ENCODE measurements around the gene SDK1. TPM values are rescaled to one million over a fixed set of nuclear protein-coding genes. Genes with fewer than 3 reads are reported as not detected.

Gene SDK1
- polyA plus RNA-seq, 4 donors: 0.27 to 5.0 (median 2.1) TPM; not detected in 1

- H3K27me3 ChIP-seq (ENCODE audit: control insufficient read depth in 3 of 3, insufficient read depth in 3 of 3, low read length in 3 of 3): no peaks in the 10 kb centered on the region
- peaks cover 0 to 6% of the 10 kb centered on the region in 2 donors for H3K9me3 ChIP-seq (ENCODE audit: control insufficient read depth in 2 of 2, insufficient read depth in 1 of 2, low read depth in 1 of 2, low read length in 1 of 2)
- FAIRE-seq (no peak), DNase-seq (no peak)
- 83 to 90% (median 86%) methylated on average over 7 of the region's 7 CpGs for WGBS, 3 donors
- H3K27ac ChIP-seq (ENCODE audit: low read depth in 1 of 3, low read length in 2 of 3): no peak overlapping the region
- no peaks in the 10 kb centered on the region for H3K4me1 ChIP-seq (ENCODE audit: control insufficient read depth in 3 of 3, insufficient read depth in 2 of 3, low read depth in 1 of 3, low read length in 2 of 3)
- H3K4me3 ChIP-seq (ENCODE audit: low read depth in 1 of 3, low read length in 3 of 3): no peak overlapping the region
- peaks cover 0 to 2% (median 0%) of the 10 kb centered on the region in 3 donors for H3K36me3 ChIP-seq (ENCODE audit: control insufficient read depth in 3 of 3, insufficient read depth in 2 of 3, low read depth in 1 of 3, low read length in 3 of 3)
Observed at GRCh38 chr7:4195660-4196059, 894.6 kb downstream of the SDK1 start.

DNA sequence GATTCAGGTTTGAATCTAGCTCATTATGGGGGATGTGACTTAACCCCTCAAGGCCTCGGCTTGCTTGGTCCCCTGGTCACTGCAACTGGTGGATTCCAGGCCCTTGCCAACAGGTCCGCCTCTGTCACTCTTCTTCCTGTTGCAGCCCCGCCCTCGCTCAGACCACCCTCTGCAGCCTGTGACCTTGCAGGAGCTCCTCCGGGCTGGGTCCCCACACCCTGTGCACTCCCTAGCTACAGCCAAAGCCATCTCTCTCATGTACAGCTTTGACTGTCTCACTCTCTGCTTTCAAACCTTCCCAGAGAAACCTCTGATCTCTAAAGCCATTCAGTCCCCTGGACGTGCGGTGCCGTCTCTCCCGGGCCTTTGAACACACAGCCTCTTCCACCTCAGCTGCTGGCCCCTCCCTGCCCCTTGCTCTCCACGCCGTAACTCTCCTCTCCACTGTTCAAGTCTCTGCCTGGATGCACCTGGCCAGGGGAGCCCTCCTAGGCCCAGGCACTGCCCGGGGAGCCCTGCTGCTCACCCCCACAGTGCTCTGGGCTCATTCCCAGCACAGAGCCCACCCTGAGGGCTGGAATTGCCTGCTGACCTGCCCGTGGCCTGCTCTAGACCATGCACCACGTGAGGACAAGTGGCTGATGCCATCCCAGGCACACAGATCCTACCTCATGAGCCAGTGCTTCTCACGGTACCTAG, 895.2 kb downstream of the SDK1 start:
- H3K4me3 ChIP-seq (ENCODE audit: low read depth in 1 of 3, low read length in 3 of 3): no peak overlapping the region
- H3K9me3 ChIP-seq (ENCODE audit: control insufficient read depth in 2 of 2, insufficient read depth in 1 of 2, low read depth in 1 of 2, low read length in 1 of 2): peaks cover 0 to 9% of the 10 kb centered on the region in 2 donors
- no peak for DNase-seq
- no peak overlapping the region for H3K27ac ChIP-seq (ENCODE audit: low read depth in 1 of 3, low read length in 2 of 3)
- FAIRE-seq: no peak
- peaks cover 0 to 2% (median 0%) of the 10 kb centered on the region in 3 donors for H3K36me3 ChIP-seq (ENCODE audit: control insufficient read depth in 3 of 3, insufficient read depth in 2 of 3, low read depth in 1 of 3, low read length in 3 of 3)
- 76 to 83% (median 76%) methylated on average over 15 of the region's 15 CpGs for whole genome bisulfite sequencing, 3 donors
- H3K4me1 ChIP-seq (ENCODE audit: control insufficient read depth in 3 of 3, insufficient read depth in 2 of 3, low read depth in 1 of 3, low read length in 2 of 3): no peaks in the 10 kb centered on the region
- no peaks in the 10 kb centered on the region for H3K27me3 ChIP-seq (ENCODE audit: control insufficient read depth in 3 of 3, insufficient read depth in 3 of 3, low read length in 3 of 3)

- FAIRE-seq: no peak
- no peaks in the 10 kb centered on the region for H3K27me3 ChIP-seq (ENCODE audit: control insufficient read depth in 3 of 3, insufficient read depth in 3 of 3, low read length in 3 of 3)
- WGBS, 3 donors: 50 to 73% (median 58%) methylated on average over 6 of the region's 6 CpGs
- H3K4me1 ChIP-seq (ENCODE audit: control insufficient read depth in 3 of 3, insufficient read depth in 2 of 3, low read depth in 1 of 3, low read length in 2 of 3): no peaks in the 10 kb centered on the region
- peaks cover 0 to 2% (median 0%) of the 10 kb centered on the region in 3 donors for H3K36me3 ChIP-seq (ENCODE audit: control insufficient read depth in 3 of 3, insufficient read depth in 2 of 3, low read depth in 1 of 3, low read length in 3 of 3)
- H3K27ac ChIP-seq (ENCODE audit: low read depth in 1 of 3, low read length in 2 of 3): no peak overlapping the region
- H3K9me3 ChIP-seq (ENCODE audit: control insufficient read depth in 2 of 2, insufficient read depth in 1 of 2, low read depth in 1 of 2, low read length in 1 of 2): peaks cover 0 to 9% of the 10 kb centered on the region in 2 donors
- DNase-seq: peak in 1 of 2 donors; percentile 35
- no peak overlapping the region for H3K4me3 ChIP-seq (ENCODE audit: low read depth in 1 of 3, low read length in 3 of 3)
Observed at GRCh38 chr7:4198301-4198700, 897.2 kb downstream of the SDK1 start.

DNA sequence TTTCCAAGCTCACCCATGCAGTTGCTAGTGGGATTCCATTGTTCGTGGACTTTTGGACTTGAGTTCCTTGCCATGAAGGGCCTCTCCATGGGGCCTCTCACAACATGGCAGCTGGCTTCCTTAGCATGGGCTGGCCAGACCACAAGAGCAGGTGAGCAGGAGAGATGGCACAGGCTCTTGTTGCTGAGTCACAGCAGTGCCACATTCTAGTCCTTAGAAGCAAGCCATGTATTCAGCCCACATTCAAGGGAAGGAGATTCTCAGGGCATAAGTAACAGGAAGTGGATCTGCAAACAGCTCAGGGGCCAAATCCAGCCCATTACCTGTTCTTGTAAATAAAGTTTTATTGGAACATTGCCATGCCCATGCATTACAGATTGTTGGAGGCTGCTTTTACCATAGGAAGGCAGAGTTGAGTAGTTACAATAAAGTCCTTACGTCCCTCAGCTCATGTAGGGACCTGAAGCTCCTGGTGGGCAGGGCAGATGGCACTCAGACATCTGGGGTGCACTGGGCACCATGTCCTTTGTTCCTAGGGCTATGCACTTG, 899.6 kb downstream of the SDK1 start:
- FAIRE-seq (no peak), DNase-seq (no peak)
- peaks cover 0 to 2% (median 0%) of the 10 kb centered on the region in 3 donors for H3K36me3 ChIP-seq (ENCODE audit: control insufficient read depth in 3 of 3, insufficient read depth in 2 of 3, low read depth in 1 of 3, low read length in 3 of 3)
- no peaks in the 10 kb centered on the region for H3K27me3 ChIP-seq (ENCODE audit: control insufficient read depth in 3 of 3, insufficient read depth in 3 of 3, low read length in 3 of 3)
- WGBS, 3 donors: 76 to 90% (median 89%) methylated on average over 2 of the region's 2 CpGs
- no peak overlapping the region for H3K27ac ChIP-seq (ENCODE audit: low read depth in 1 of 3, low read length in 2 of 3)
- peaks cover 0 to 9% of the 10 kb centered on the region in 2 donors for H3K9me3 ChIP-seq (ENCODE audit: control insufficient read depth in 2 of 2, insufficient read depth in 1 of 2, low read depth in 1 of 2, low read length in 1 of 2)
- no peaks in the 10 kb centered on the region for H3K4me1 ChIP-seq (ENCODE audit: control insufficient read depth in 3 of 3, insufficient read depth in 2 of 3, low read depth in 1 of 3, low read length in 2 of 3)
- no peak overlapping the region for H3K4me3 ChIP-seq (ENCODE audit: low read depth in 1 of 3, low read length in 3 of 3)

DNA sequence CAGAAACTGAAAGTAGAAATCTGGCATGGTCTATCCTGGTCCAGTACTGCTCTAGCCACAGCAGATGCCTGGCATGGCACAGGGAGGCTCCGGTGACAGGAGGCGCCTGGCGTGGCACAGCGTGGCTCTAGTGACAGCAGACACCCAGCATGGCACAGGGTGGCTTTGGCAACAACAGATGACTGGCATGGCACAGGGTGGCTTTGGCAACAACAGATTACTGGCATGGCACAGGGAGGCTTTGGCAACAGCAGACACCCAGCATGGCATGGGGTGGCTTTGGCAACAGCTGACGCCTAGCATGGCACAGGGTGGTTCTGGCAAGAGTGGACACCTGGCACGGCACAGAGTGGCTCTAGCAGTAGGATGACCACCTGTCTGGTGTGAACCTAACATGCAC, 900.5 kb downstream of the SDK1 start:
- 89 to 95% (median 90%) methylated on average over 5 to 6 of the region's 6 CpGs for WGBS, 3 donors
- H3K27ac ChIP-seq (ENCODE audit: low read depth in 1 of 3, low read length in 2 of 3): no peak overlapping the region
- FAIRE-seq: no peak
- no peak for DNase-seq
- no peaks in the 10 kb centered on the region for H3K4me1 ChIP-seq (ENCODE audit: control insufficient read depth in 3 of 3, insufficient read depth in 2 of 3, low read depth in 1 of 3, low read length in 2 of 3)
- peaks cover 0 to 5% (median 0%) of the 10 kb centered on the region in 3 donors for H3K36me3 ChIP-seq (ENCODE audit: control insufficient read depth in 3 of 3, insufficient read depth in 2 of 3, low read depth in 1 of 3, low read length in 3 of 3)
- H3K9me3 ChIP-seq (ENCODE audit: control insufficient read depth in 2 of 2, insufficient read depth in 1 of 2, low read depth in 1 of 2, low read length in 1 of 2): peaks cover 0 to 9% of the 10 kb centered on the region in 2 donors
- H3K27me3 ChIP-seq (ENCODE audit: control insufficient read depth in 3 of 3, insufficient read depth in 3 of 3, low read length in 3 of 3): no peaks in the 10 kb centered on the region
- no peak overlapping the region for H3K4me3 ChIP-seq (ENCODE audit: low read depth in 1 of 3, low read length in 3 of 3)

DNA sequence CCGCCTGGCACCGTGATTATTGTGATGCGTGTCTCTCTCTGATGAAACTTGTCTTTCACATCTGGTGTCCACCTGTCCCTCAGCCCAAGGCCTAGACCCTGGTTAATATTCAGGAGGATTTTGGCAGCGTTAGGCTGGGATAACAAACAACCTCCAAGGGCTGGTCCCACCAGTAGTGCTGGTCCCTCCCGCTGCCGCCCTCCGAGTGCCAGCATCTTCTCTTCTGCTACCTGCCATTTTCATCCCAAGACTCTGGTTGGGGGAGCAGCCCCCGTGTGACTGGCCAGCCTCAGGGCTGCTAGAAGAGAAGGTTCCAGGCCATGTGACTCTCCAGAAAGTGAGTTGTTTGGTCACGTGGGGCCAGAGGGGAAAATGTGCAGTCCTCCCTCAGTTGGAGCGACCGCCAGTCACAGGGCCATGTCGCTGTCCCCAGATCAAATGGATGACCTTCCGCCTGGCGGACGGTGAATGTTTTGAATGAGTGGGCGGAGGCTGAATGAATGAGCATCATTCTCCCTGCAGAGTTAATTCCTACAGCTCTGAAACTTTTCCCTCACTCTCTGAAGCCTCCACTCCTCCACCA, 901.2 kb downstream of the SDK1 start:
- H3K4me3 ChIP-seq (ENCODE audit: low read depth in 1 of 3, low read length in 3 of 3): no peak overlapping the region
- WGBS, 3 donors: 89 to 90% (median 89%) methylated on average over 16 of the region's 16 CpGs
- DNase-seq: no peak
- no peak overlapping the region for H3K27ac ChIP-seq (ENCODE audit: low read depth in 1 of 3, low read length in 2 of 3)
- H3K9me3 ChIP-seq (ENCODE audit: control insufficient read depth in 2 of 2, insufficient read depth in 1 of 2, low read depth in 1 of 2, low read length in 1 of 2): peaks cover 0 to 9% of the 10 kb centered on the region in 2 donors
- no peaks in the 10 kb centered on the region for H3K27me3 ChIP-seq (ENCODE audit: control insufficient read depth in 3 of 3, insufficient read depth in 3 of 3, low read length in 3 of 3)
- no peaks in the 10 kb centered on the region for H3K4me1 ChIP-seq (ENCODE audit: control insufficient read depth in 3 of 3, insufficient read depth in 2 of 3, low read depth in 1 of 3, low read length in 2 of 3)
- FAIRE-seq: no peak
- H3K36me3 ChIP-seq (ENCODE audit: control insufficient read depth in 3 of 3, insufficient read depth in 2 of 3, low read depth in 1 of 3, low read length in 3 of 3): peaks cover 0 to 5% (median 0%) of the 10 kb centered on the region in 3 donors

DNA sequence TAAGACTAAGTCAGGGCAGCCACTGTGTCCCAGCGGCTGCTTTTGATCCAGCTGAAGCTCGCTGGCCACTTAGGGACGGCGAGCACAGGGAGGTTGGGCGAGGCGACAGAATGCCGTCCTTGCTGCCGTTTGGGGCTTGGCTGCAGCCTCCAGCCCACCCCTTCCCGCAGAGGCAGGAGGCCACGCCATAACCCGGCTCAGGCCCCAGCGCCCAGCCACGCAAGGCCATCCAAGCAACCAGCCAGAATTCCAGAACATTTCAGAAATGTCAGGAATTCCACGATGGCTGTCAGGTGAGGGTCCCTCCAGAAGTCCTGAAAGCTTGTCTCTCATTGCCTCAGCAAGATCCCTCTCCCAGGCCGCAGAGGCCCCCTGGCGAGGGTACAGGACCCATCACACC, 901.9 kb downstream of the SDK1 start:
- H3K36me3 ChIP-seq (ENCODE audit: control insufficient read depth in 3 of 3, insufficient read depth in 2 of 3, low read depth in 1 of 3, low read length in 3 of 3): peaks cover 0 to 5% (median 0%) of the 10 kb centered on the region in 3 donors

GRCh38 chr7:4203626-4204512, 902.8 kb downstream of the SDK1 start:
- H3K27me3 ChIP-seq (ENCODE audit: control insufficient read depth in 3 of 3, insufficient read depth in 3 of 3, low read length in 3 of 3): no peaks in the 10 kb centered on the region
- H3K9me3 ChIP-seq (ENCODE audit: control insufficient read depth in 2 of 2, insufficient read depth in 1 of 2, low read depth in 1 of 2, low read length in 1 of 2): peaks cover 0 to 9% of the 10 kb centered on the region in 2 donors
- no peak overlapping the region for H3K27ac ChIP-seq (ENCODE audit: low read depth in 1 of 3, low read length in 2 of 3)
- 83 to 89% (median 85%) methylated on average over 29 of the region's 29 CpGs for WGBS, 3 donors
- H3K4me3 ChIP-seq (ENCODE audit: low read depth in 1 of 3, low read length in 3 of 3): peak overlapping the region in 1 of 3 donors; percentile 33
- H3K36me3 ChIP-seq (ENCODE audit: control insufficient read depth in 3 of 3, insufficient read depth in 2 of 3, low read depth in 1 of 3, low read length in 3 of 3): peaks cover 0 to 3% (median 0%) of the 10 kb centered on the region in 3 donors
- DNase-seq: no peak
- FAIRE-seq: no peak
- H3K4me1 ChIP-seq (ENCODE audit: control insufficient read depth in 3 of 3, insufficient read depth in 2 of 3, low read depth in 1 of 3, low read length in 2 of 3): no peaks in the 10 kb centered on the region

More for the DNA sequence above, 901.9 kb downstream of the SDK1 start:
- H3K4me1 ChIP-seq (ENCODE audit: control insufficient read depth in 3 of 3, insufficient read depth in 2 of 3, low read depth in 1 of 3, low read length in 2 of 3): no peaks in the 10 kb centered on the region
- DNase-seq (no peak), FAIRE-seq (no peak)
- H3K9me3 ChIP-seq (ENCODE audit: control insufficient read depth in 2 of 2, insufficient read depth in 1 of 2, low read depth in 1 of 2, low read length in 1 of 2): peaks cover 0 to 9% of the 10 kb centered on the region in 2 donors
- H3K4me3 ChIP-seq (ENCODE audit: low read depth in 1 of 3, low read length in 3 of 3): no peak overlapping the region
- no peak overlapping the region for H3K27ac ChIP-seq (ENCODE audit: low read depth in 1 of 3, low read length in 2 of 3)
- H3K27me3 ChIP-seq (ENCODE audit: control insufficient read depth in 3 of 3, insufficient read depth in 3 of 3, low read length in 3 of 3): no peaks in the 10 kb centered on the region
- WGBS, 3 donors: 87 to 93% (median 87%) methylated on average over 16 of the region's 16 CpGs

All from small intestine (tissue), 7 donors.